Measurements from ENCODE around the gene KLRB1.

DNA sequence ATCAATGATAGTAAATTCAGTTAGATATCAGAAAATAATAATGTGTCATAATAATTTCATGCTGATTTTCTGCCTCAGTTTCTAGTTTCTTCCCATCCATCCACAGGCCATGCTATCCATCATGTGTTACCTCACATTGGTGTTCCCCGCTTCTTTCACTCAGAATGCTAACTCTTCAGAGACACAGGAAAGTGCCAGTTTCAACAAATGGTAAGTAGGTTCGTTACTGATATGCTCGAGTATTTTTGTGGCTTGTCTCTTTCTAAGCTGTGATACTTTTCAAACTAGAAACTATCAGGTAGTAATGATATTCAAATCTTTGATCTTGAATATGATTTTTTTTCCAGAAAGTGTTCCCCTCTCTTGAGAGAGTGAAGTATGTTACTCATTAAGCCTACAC is 1.5 kb downstream of the KLRB1 start:
- TF ChIP-seq, protein P1, sequence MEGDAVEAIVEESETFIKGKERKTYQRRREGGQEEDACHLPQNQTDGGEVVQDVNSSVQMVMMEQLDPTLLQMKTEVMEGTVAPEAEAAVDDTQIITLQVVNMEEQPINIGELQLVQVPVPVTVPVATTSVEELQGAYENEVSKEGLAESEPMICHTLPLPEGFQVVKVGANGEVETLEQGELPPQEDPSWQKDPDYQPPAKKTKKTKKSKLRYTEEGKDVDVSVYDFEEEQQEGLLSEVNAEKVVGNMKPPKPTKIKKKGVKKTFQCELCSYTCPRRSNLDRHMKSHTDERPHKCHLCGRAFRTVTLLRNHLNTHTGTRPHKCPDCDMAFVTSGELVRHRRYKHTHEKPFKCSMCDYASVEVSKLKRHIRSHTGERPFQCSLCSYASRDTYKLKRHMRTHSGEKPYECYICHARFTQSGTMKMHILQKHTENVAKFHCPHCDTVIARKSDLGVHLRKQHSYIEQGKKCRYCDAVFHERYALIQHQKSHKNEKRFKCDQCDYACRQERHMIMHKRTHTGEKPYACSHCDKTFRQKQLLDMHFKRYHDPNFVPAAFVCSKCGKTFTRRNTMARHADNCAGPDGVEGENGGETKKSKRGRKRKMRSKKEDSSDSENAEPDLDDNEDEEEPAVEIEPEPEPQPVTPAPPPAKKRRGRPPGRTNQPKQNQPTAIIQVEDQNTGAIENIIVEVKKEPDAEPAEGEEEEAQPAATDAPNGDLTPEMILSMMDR (conservative IDR thresholded peaks at IDR 0.05; ENCODE audit: low read depth, low read length): no peak
- TF ChIP-seq EZH2phosphoT487 (IDR thresholded peaks at IDR 0.05; ENCODE audit: borderline replicate concordance, low read length) (no peak), EZH2 (IDR thresholded peaks at IDR 0.05; ENCODE audit: low read length, unreplicated experiment) (no peak)

All from PC-3 (cell line).